ENCODE measurements around the gene ENGASE.

ENGASE gene

GRCh38 chr17:79036596-79036995 lies 38.0 kb upstream of the ENGASE start:
- DNase-seq (ENCODE audit: low read depth): peak; percentile 79
- no peak overlapping the region for H3K4me3 ChIP-seq (ENCODE audit: low read depth, low read length)

- DNase-seq (ENCODE audit: low read depth): peak; percentile 80
- no peak overlapping the region for H3K4me3 ChIP-seq (ENCODE audit: low read depth, low read length)
These were observed 36.0 kb upstream of the ENGASE start for GRCh38 chr17:79038545-79039135.

GRCh38 chr17:79039171-79039570 lies 35.5 kb upstream of the ENGASE start:
- no peak overlapping the region for H3K4me3 ChIP-seq (ENCODE audit: low read depth, low read length)
- no peak for DNase-seq (ENCODE audit: low read depth)

- no peak for DNase-seq (ENCODE audit: low read depth)
- no peak overlapping the region for H3K4me3 ChIP-seq (ENCODE audit: low read depth, low read length)
These were observed 34.7 kb upstream of the ENGASE start for GRCh38 chr17:79039886-79040285.

GRCh38 chr17:79041041-79041570 lies 33.5 kb upstream of the ENGASE start:
- H3K4me3 ChIP-seq (ENCODE audit: low read depth, low read length): no peak overlapping the region
- no peak for DNase-seq (ENCODE audit: low read depth)

GRCh38 chr17:79041723-79042420 lies 32.8 kb upstream of the ENGASE start:
- no peak overlapping the region for H3K4me3 ChIP-seq (ENCODE audit: low read depth, low read length)
- no peak for DNase-seq (ENCODE audit: low read depth)

- no peak for DNase-seq (ENCODE audit: low read depth)
- no peak overlapping the region for H3K4me3 ChIP-seq (ENCODE audit: low read depth, low read length)
These were observed 32.0 kb upstream of the ENGASE start for GRCh38 chr17:79042421-79043190.

GRCh38 chr17:79043191-79043930 lies 31.3 kb upstream of the ENGASE start:
- DNase-seq (ENCODE audit: low read depth): no peak
- no peak overlapping the region for H3K4me3 ChIP-seq (ENCODE audit: low read depth, low read length)

GRCh38 chr17:79043931-79044320 lies 30.7 kb upstream of the ENGASE start:
- H3K4me3 ChIP-seq (ENCODE audit: low read depth, low read length): no peak overlapping the region
- DNase-seq (ENCODE audit: low read depth): no peak

GRCh38 chr17:79044462-79044861 lies 30.2 kb upstream of the ENGASE start:
- DNase-seq (ENCODE audit: low read depth): no peak
- no peak overlapping the region for H3K4me3 ChIP-seq (ENCODE audit: low read depth, low read length)

- H3K4me3 ChIP-seq (ENCODE audit: low read depth, low read length): no peak overlapping the region
- DNase-seq (ENCODE audit: low read depth): no peak
These were observed 29.5 kb upstream of the ENGASE start for GRCh38 chr17:79045001-79045729.

- H3K4me3 ChIP-seq (ENCODE audit: low read depth, low read length): no peak overlapping the region
- no peak for DNase-seq (ENCODE audit: low read depth)
These were observed 28.8 kb upstream of the ENGASE start for GRCh38 chr17:79045842-79046196.

- H3K4me3 ChIP-seq (ENCODE audit: low read depth, low read length): no peak overlapping the region
- DNase-seq (ENCODE audit: low read depth): no peak
These were observed 28.3 kb upstream of the ENGASE start for GRCh38 chr17:79046197-79046915.

- DNase-seq (ENCODE audit: low read depth): no peak
These were observed 27.7 kb upstream of the ENGASE start for GRCh38 chr17:79046916-79047280.

GRCh38 chr17:79047291-79047920 lies 27.2 kb upstream of the ENGASE start:
- H3K4me3 ChIP-seq (ENCODE audit: low read depth, low read length): no peak overlapping the region
- no peak for DNase-seq (ENCODE audit: low read depth)

More at GRCh38 chr17:79046916-79047280, 27.7 kb upstream of the ENGASE start:
- no peak overlapping the region for H3K4me3 ChIP-seq (ENCODE audit: low read depth, low read length)

GRCh38 chr17:79047923-79048825 lies 26.4 kb upstream of the ENGASE start:
- DNase-seq (ENCODE audit: low read depth): no peak
- H3K4me3 ChIP-seq (ENCODE audit: low read depth, low read length): no peak overlapping the region
